Forelimb muscle (tissue), 1 donor: Measurements from ENCODE around the gene TYW5. TPM values are rescaled to one million over a fixed set of nuclear protein-coding genes. Genes with fewer than 3 reads are reported as not detected.

Experiments used
- DNase-seq: peaks from one replicate; pipeline ENCODE4 v3.0.0-alpha.2; 2013; ENCODE audit warnings: low read depth
- polyA plus RNA-seq: library from polyadenylated mRNA; unstranded; fragments of 120-200 nt; gene quantifications from one replicate; pipeline ENCODE4 v1.2.1, GENCODE V29; 2013; ENCODE audit not compliant: insufficient read length

Gene TYW5, protein sequence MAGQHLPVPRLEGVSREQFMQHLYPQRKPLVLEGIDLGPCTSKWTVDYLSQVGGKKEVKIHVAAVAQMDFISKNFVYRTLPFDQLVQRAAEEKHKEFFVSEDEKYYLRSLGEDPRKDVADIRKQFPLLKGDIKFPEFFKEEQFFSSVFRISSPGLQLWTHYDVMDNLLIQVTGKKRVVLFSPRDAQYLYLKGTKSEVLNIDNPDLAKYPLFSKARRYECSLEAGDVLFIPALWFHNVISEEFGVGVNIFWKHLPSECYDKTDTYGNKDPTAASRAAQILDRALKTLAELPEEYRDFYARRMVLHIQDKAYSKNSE
- polyA plus RNA-seq = 8.6 TPM

- DNase-seq = peak; percentile 41
These were observed at the start of gene TYW5, which contains the start of gene MAIP1 for GRCh38 chr2:199955339-199956061. Gene TYW5 (minus strand): TSS chr2:199955491. CDS start chr2:199955470, 21 bp downstream. Gene MAIP1 (plus strand): TSS chr2:199955582. CDS start chr2:199955799, 217 bp downstream.

GRCh38 chr2:200003444-200003843 lies 48.2 kb upstream of the TYW5 start:
- no peak for DNase-seq

GRCh38 chr2:200000444-200001163 lies 45.3 kb upstream of the TYW5 start:
- no peak for DNase-seq

GRCh38 chr2:199999166-199999565 lies 43.9 kb upstream of the TYW5 start:
- DNase-seq = no peak

- DNase-seq = no peak
These were observed 42.0 kb upstream of the TYW5 start for GRCh38 chr2:199997296-199997695.

GRCh38 chr2:199994896-199995295 lies 39.6 kb upstream of the TYW5 start:
- DNase-seq = no peak

- no peak for DNase-seq
These were observed 39.1 kb upstream of the TYW5 start for GRCh38 chr2:199994371-199994770.

DNA sequence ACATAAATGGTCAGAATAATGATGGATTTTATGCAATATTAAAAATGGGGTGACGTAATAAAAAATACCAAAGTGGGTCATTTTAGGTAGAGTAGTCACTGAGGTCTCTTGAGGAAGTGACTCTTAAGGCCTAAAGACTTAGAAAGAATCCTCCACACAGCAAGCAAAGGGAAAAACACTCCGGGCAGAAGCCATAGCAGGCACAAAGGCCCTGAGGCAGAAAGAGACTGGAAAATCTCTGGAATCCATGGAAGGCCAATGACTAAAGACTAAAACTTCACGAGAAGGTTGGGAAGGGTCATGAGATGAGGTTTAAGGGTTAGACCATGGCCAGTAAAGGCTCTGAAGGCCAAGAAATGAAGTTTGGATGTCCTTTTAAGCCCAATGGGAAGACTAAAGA lies 37.0 kb upstream of the TYW5 start:
- no peak for DNase-seq

DNA sequence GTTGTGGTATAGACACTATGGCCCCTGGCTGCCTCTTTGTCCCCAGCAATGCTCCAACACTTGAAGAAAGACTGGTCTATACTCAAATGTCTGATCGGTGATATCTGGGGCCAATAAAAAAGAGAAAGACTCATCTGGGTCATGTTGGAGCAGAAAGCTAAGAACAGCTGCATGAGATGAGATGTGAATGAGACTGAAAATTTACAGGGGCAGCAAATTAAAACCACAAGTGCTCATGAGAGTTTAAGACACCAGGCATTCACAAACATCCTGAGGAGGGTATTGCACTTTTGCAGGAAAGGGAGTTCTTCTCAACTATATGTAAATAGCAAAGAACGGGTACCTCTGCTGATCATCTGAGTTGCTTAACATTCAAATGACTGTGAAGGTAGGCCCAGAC lies 36.4 kb upstream of the TYW5 start:
- DNase-seq = no peak

DNA sequence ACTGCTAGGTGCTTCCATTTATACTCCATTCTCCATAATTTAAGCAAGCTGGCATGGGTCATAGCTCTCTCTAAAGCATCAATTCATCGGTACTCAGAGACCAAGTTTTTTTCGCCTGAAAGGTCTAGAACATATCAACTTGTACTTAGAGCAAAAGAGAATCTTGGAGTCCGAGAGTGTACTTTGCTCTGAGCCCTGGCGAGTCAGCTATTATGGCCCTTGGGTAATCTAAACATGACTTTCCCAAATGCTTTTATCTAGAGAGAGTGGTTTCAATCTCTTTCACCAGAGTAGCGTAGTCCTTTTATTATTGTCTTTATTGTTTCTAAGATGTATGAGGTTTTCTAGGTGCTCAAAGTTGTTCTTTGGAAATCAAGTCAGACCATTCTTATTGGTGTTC lies 34.5 kb upstream of the TYW5 start:
- DNase-seq = no peak

- DNase-seq = peak; percentile 61
These were observed 32.9 kb upstream of the TYW5 start for GRCh38 chr2:199988151-199988550.

DNA sequence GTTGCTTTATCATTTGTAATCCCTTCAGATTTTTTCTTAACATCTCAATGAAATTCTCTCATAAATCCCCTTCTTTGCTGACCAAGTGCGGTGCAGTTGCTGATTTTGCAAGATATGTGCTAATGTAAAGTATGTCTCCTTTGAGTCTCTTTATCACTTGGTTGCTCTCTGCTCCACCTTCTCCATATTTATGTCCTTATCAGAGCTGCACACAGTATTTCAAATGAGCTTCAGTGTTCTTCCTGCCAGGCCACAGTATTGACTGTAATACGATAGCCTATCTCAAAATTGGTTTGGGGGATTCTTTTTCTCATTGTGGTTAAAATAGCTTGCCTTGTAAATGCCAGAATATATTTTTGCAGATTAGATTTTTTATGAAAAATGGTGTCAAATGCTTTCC lies 32.3 kb upstream of the TYW5 start:
- DNase-seq = no peak

DNA sequence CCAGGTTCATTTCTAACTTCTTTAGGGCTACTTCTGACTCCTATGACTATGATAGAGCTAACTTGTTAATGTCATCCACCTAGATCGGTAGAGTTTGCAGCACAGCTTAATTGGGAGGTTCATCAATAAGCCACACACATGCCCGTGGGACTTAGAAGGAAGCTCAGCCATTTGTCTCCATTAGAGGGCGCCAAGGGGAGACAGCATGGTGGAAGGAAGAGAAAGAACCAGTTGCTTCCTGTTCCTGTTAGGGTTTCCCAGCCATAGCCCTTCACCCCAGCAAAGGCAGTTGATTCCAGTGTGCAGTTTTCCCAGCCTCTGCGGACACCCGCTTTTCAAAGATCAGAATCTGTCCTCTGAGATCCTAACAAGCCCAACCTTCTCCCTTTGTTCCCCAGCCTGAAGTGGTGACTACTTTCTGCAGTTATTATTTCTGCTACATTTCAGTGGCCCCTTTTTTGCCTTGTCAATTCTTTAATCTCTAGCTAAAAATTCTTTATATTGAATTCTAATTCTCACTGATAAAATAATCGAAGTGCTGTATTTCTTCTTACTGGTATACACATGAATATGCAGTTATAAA lies 30.4 kb upstream of the TYW5 start:
- DNase-seq = no peak

- DNase-seq = peak; percentile 68
These were observed 29.5 kb upstream of the TYW5 start for GRCh38 chr2:199984755-199985154.

DNA sequence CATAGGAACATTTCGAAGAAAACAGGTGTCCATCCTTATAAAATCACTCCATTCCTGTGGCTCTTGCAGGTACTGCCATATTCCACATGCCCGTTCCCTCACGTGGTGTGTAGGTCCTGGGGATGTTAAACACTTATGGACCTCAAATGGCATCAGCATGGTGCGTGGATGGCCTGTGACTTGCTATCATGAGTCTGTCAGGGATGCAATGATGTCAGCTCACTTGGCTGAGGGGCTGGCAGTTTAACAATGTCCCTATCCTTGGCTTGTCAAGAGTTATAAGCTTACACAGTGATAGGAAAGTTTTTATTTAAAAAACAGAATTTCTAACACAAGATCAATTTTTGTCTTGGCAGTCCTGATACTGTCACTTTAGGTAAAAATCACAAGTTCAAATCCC lies 28.9 kb upstream of the TYW5 start:
- no peak for DNase-seq

DNA sequence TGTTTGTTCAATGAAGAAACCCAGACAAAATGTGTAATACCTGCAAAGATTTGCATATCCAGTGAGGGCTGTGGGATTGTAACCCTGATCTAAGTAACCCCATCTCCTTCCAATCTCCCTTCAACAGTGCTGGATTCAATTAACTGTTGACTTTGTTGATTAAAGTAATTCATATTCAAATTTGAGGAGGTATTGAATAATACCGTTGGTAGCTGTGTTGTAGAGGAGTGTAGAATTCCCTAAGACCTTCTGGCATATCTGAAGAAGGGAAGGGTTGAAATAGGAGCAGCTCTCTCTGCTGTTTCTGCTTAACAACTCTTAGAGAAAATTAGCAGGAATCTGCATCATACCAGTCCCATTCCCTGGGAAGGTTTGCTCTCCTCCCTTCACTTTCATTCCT lies 28.2 kb upstream of the TYW5 start:
- DNase-seq = no peak

- DNase-seq = no peak
These were observed 27.0 kb upstream of the TYW5 start for GRCh38 chr2:199982126-199982843.

DNA sequence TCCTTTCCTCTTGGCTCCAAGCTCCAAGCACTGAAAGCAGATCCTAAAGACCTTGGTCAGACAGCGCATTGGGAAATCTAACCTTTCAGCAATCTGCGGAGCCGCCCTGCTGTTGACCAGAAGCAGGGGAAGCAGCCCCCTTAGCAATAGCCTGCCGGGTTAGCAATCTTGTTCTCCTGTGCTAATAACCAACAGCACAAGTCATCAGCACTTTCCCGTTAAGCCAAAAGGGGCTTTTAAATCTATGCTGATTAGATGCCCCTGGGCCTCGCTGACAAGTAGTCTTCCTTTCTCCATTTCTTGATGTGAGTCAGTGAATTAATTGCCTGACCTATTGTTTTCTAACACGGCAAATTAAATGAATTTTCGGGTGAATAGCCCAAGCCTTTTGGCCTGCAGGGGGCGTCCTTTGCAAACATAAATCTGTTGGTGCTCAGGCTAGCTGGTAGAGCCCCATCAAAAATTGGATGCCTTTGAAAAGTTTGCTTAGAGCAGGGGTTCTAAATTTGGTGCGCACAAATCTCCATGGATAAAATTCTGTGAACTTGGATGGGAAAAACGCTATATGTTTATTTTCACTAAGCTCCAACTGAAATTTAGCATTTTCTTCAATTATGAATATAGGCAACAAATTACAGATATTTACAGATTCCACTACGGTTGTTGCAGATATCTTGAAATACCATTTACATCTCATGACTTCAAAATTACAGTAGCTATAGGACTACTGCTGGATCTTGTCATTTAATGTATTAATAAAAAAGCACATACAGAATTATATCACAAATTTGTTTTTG lies 24.7 kb upstream of the TYW5 start:
- DNase-seq = peak; percentile 64

DNA sequence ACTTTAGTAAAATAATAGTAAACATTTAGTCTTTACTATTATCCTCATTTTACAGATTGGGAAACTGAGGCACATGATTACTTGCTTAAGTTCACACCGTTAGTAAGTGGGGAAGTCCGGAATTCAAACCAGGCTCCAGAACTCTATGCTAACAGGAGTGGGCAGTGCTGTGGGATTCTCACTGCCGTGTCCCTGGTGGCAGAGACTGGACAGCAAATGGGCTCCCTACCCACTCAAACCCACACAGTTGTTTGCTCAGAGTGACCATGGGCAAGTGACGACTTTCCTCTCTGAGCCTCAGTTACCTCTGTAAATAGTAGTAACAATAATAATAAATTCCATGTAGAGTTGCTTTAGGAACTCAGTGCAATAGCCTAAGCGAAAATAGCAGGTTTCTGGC lies 24.1 kb upstream of the TYW5 start:
- no peak for DNase-seq

DNA sequence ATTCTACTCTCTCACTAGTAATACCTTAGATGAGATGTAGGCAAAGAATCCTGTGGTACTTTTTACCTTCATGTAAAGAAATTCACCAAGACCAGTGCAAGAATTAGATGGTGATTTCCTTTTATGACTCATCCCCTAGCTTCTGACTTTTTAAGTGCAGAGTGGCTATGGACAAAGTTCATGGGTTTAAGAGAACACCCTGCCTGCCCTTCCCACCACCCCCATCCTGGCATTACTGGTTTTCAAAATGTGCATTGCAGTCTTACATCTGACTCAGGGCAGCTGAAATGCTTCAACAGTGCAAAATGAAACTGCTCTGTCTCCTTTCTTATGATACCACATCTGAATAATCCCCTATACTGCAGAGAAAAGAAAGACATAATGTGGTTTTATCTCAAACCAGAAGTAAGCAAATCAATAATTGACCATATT lies 22.7 kb upstream of the TYW5 start:
- DNase-seq = no peak
